HUES48 (cell line): Measurements from ENCODE around the gene NAGLU.

ENCODE experiments used
- H3K27ac ChIP-seq: one replicate; pipeline ENCODE4 v1.7.0; 2013; ENCODE audit warnings: low read depth, low read length, inconsistent platforms
- H3K27me3 ChIP-seq: 2 replicates; pipeline ENCODE4 v1.6.1; 2013; ENCODE audit warnings: mild to moderate bottlenecking, low read length; ENCODE audit not compliant: control insufficient read depth, insufficient read depth
- H3K36me3 ChIP-seq: 2 replicates; pipeline ENCODE4 v1.6.1; 2013; ENCODE audit warnings: low read length; ENCODE audit not compliant: control insufficient read depth, insufficient read depth
- H3K4me1 ChIP-seq: 2 replicates; pipeline ENCODE4 v1.6.1; 2013; ENCODE audit warnings: mild to moderate bottlenecking, low read length; ENCODE audit not compliant: control insufficient read depth, insufficient read depth
- H3K4me3 ChIP-seq: 2 replicates; pipeline ENCODE4 v1.5.1; 2013; ENCODE audit warnings: mild to moderate bottlenecking, low read depth, low read length
- H3K9ac ChIP-seq: 2 replicates; pipeline ENCODE4 v1.6.1; 2013; ENCODE audit warnings: mild to moderate bottlenecking, low read depth, low read length, moderate library complexity
- H3K9me3 ChIP-seq: 2 replicates; pipeline ENCODE4 v1.6.1; 2013; ENCODE audit warnings: low read length; ENCODE audit not compliant: control insufficient read depth, insufficient read depth

The NAGLU gene

GRCh38 chr17:42512246-42512645, 23.8 kb upstream of the NAGLU start:
- Histone ChIP-seq H3K4me3 (no peak overlapping the region), H3K9me3 (no peaks in the 10 kb centered on the region), H3K27me3 (no peaks in the 10 kb centered on the region), H3K4me1 (no peaks in the 10 kb centered on the region), H3K9ac (no peak overlapping the region), H3K27ac (no peak overlapping the region), H3K36me3 (peaks cover 51% of the 10 kb centered on the region)

- H3K4me1 ChIP-seq: no peaks in the 10 kb centered on the region
- H3K9me3 ChIP-seq: no peaks in the 10 kb centered on the region
- H3K4me3 ChIP-seq: no peak overlapping the region
- H3K27me3 ChIP-seq: no peaks in the 10 kb centered on the region
- H3K36me3 ChIP-seq: peaks cover 46% of the 10 kb centered on the region
- H3K9ac ChIP-seq: no peak overlapping the region
- H3K27ac ChIP-seq: no peak overlapping the region
Measured at GRCh38 chr17:42512733-42513251, 23.2 kb upstream of the NAGLU start.

- Histone ChIP-seq H3K9ac (no peak overlapping the region), H3K36me3 (peaks cover 40% of the 10 kb centered on the region), H3K9me3 (no peaks in the 10 kb centered on the region), H3K4me1 (peaks cover under 1% of the 10 kb centered on the region; the same call in 1 of the 2 replicates), H3K27me3 (no peaks in the 10 kb centered on the region), H3K27ac (no peak overlapping the region), H3K4me3 (no peak overlapping the region)
Measured at GRCh38 chr17:42513686-42514085, 22.4 kb upstream of the NAGLU start.

- H3K27me3 ChIP-seq: no peaks in the 10 kb centered on the region
- H3K9me3 ChIP-seq: no peaks in the 10 kb centered on the region
- H3K4me3 ChIP-seq: no peak overlapping the region
- peaks cover 34% of the 10 kb centered on the region for H3K36me3 ChIP-seq
- no peak overlapping the region for H3K9ac ChIP-seq
- H3K4me1 ChIP-seq: peaks cover 6% of the 10 kb centered on the region
- no peak overlapping the region for H3K27ac ChIP-seq
Measured at GRCh38 chr17:42514279-42514678, 21.8 kb upstream of the NAGLU start.

GRCh38 chr17:42514867-42515266, 21.2 kb upstream of the NAGLU start:
- H3K4me1 ChIP-seq: peaks cover 12% of the 10 kb centered on the region
- H3K9me3 ChIP-seq: no peaks in the 10 kb centered on the region
- H3K27me3 ChIP-seq: no peaks in the 10 kb centered on the region
- no peak overlapping the region for H3K9ac ChIP-seq
- no peak overlapping the region for H3K4me3 ChIP-seq
- H3K36me3 ChIP-seq: peaks cover 29% of the 10 kb centered on the region
- no peak overlapping the region for H3K27ac ChIP-seq

GRCh38 chr17:42517516-42517915, 18.5 kb upstream of the NAGLU start:
- no peak overlapping the region for H3K27ac ChIP-seq
- H3K9me3 ChIP-seq: no peaks in the 10 kb centered on the region
- no peaks in the 10 kb centered on the region for H3K27me3 ChIP-seq
- H3K9ac ChIP-seq: no peak overlapping the region
- no peak overlapping the region for H3K4me3 ChIP-seq
- peaks cover 26% of the 10 kb centered on the region for H3K36me3 ChIP-seq
- peaks cover 26% of the 10 kb centered on the region for H3K4me1 ChIP-seq

- Histone ChIP-seq H3K9me3 (no peaks in the 10 kb centered on the region), H3K27me3 (no peaks in the 10 kb centered on the region), H3K4me1 (peaks cover 26% of the 10 kb centered on the region), H3K9ac (no peak overlapping the region), H3K27ac (no peak overlapping the region), H3K4me3 (no peak overlapping the region), H3K36me3 (peaks cover 26% of the 10 kb centered on the region)
Measured at GRCh38 chr17:42518046-42518754, 17.8 kb upstream of the NAGLU start.

- H3K36me3 ChIP-seq: peaks cover 21% of the 10 kb centered on the region
- peaks cover 26% of the 10 kb centered on the region for H3K4me1 ChIP-seq
- peak overlapping the region; percentile 95 for H3K27ac ChIP-seq
- no peaks in the 10 kb centered on the region for H3K9me3 ChIP-seq
- H3K27me3 ChIP-seq: no peaks in the 10 kb centered on the region
- H3K4me3 ChIP-seq: 0 out of 2 replicates have a peak overlapping the region, but pooled peaks have one; percentile 27
- no peak overlapping the region for H3K9ac ChIP-seq
Measured at GRCh38 chr17:42518755-42519545, 17.1 kb upstream of the NAGLU start.

GRCh38 chr17:42519546-42520491, 16.2 kb upstream of the NAGLU start:
- Histone ChIP-seq H3K4me1 (peaks cover 26% of the 10 kb centered on the region), H3K9ac (peak overlapping the region; percentile 22), H3K4me3 (0 out of 2 replicates have a peak overlapping the region, but pooled peaks have one; percentile 27), H3K9me3 (no peaks in the 10 kb centered on the region), H3K27me3 (no peaks in the 10 kb centered on the region), H3K27ac (peak overlapping the region; percentile 95), H3K36me3 (peaks cover 13% of the 10 kb centered on the region)

- H3K9me3 ChIP-seq: no peaks in the 10 kb centered on the region
- H3K27me3 ChIP-seq: no peaks in the 10 kb centered on the region
- H3K36me3 ChIP-seq: peaks cover 13% of the 10 kb centered on the region
- peak overlapping the region; percentile 95 for H3K27ac ChIP-seq
- peaks cover 26% of the 10 kb centered on the region for H3K4me1 ChIP-seq
- H3K4me3 ChIP-seq: no peak overlapping the region
- peak overlapping the region; percentile 9; the same call in 1 of the 2 replicates for H3K9ac ChIP-seq
Measured at GRCh38 chr17:42520540-42520951, 15.5 kb upstream of the NAGLU start.
